Osteoblast (primary cell): Measurements from ENCODE around the gene CD38. TPM values are rescaled to one million over a fixed set of nuclear protein-coding genes. Genes with fewer than 3 reads are reported as not detected.
A peak's percentile ranks its signal among the peaks of the same experiment; 100 is the strongest.

Experiments used
- DNase-seq: peaks from one replicate; pipeline ENCODE4 v3.0.0; 2011; ENCODE audit warnings: low spot score, mixed read lengths; ENCODE audit not compliant: insufficient read length; ENCODE audit errors: missing footprints
- H2AFZ ChIP-seq: 2 replicates; pipeline ENCODE4 v1.6.0; 2011; ENCODE audit warnings: mild to moderate bottlenecking, low read length
- H3K27ac ChIP-seq: 2 replicates; pipeline ENCODE4 v1.5.1; 2011; ENCODE audit warnings: mild to moderate bottlenecking, low read depth, low read length, moderate library complexity
- H3K27me3 ChIP-seq: 2 replicates; pipeline ENCODE4 v1.6.0; 2012; ENCODE audit warnings: mild to moderate bottlenecking, control low read depth, inconsistent platforms, low read length, moderate library complexity; ENCODE audit not compliant: insufficient read depth
- H3K36me3 ChIP-seq: 2 replicates; pipeline ENCODE4 v1.5.1; 2011; ENCODE audit warnings: mild to moderate bottlenecking, low read length, control low read depth, moderate library complexity; ENCODE audit not compliant: insufficient read depth
- H3K4me1 ChIP-seq: 2 replicates; pipeline ENCODE4 v1.5.1; 2011; ENCODE audit warnings: mild to moderate bottlenecking, low read length, control low read depth, moderate library complexity; ENCODE audit not compliant: insufficient read depth
- H3K4me2 ChIP-seq: 2 replicates; pipeline ENCODE4 v1.6.0; 2011; ENCODE audit warnings: mild to moderate bottlenecking, low read length; ENCODE audit not compliant: insufficient read depth
- H3K4me3 ChIP-seq: fragments of 200-600 bp; sonication (generic); 3 replicates; pipeline ENCODE4 v1.5.1; 2012; ENCODE audit warnings: mild to moderate bottlenecking, low read length, inconsistent platforms; ENCODE audit not compliant: insufficient read depth
- H3K79me2 ChIP-seq: 2 replicates; pipeline ENCODE4 v1.6.0; 2012; ENCODE audit warnings: mild to moderate bottlenecking, low read length, control low read depth, inconsistent platforms; ENCODE audit not compliant: insufficient read depth
- H3K9me3 ChIP-seq: 2 replicates; pipeline ENCODE4 v1.5.1; 2011; ENCODE audit warnings: low read depth, low read length, control low read depth
- H4K20me1 ChIP-seq: 2 replicates; pipeline ENCODE4 v1.6.0; 2012; ENCODE audit warnings: mild to moderate bottlenecking, low read length, control low read depth; ENCODE audit not compliant: insufficient read depth
- CTCF ChIP-seq: IDR thresholded peaks from 2 replicates; pipeline ENCODE4 v1.5.1; 2011; ENCODE audit warnings: mild to moderate bottlenecking, low read depth, low read length, moderate library complexity; ENCODE audit errors: extremely low read depth
- total RNA-seq: library from RNA; depleted of rRNA; stranded (reverse); fragments of >200 nt; gene quantifications from 2 replicates; pipeline ENCODE4 v1.2.3, GENCODE V29; 2012

CD38 gene
- total RNA-seq, 1 donor: under 0.01 TPM

GRCh38 chr4:15749001-15749400, 29.1 kb upstream of the CD38 start:
- TF ChIP-seq CTCF: no peak
- Histone ChIP-seq H3K4me1 (peaks cover 7% of the 10 kb centered on the region), H3K4me2 (no peak overlapping the region), H3K27ac (no peak overlapping the region), H3K27me3 (peaks cover 11% of the 10 kb centered on the region), H3K4me3 (no peak overlapping the region), H4K20me1 (no peaks in the 10 kb centered on the region), H2AFZ (no peak overlapping the region), H3K79me2 (no peaks in the 10 kb centered on the region), H3K9me3 (no peaks in the 10 kb centered on the region), H3K36me3 (no peaks in the 10 kb centered on the region)
- no peak for DNase-seq

GRCh38 chr4:15751153-15751552, 27.0 kb upstream of the CD38 start:
- Histone ChIP-seq H3K79me2 (no peaks in the 10 kb centered on the region), H3K27me3 (peaks cover 11% of the 10 kb centered on the region), H2AFZ (no peak overlapping the region), H3K4me1 (peaks cover 18% of the 10 kb centered on the region), H4K20me1 (no peaks in the 10 kb centered on the region), H3K36me3 (no peaks in the 10 kb centered on the region), H3K27ac (no peak overlapping the region), H3K9me3 (no peaks in the 10 kb centered on the region), H3K4me2 (no peak overlapping the region), H3K4me3 (no peak overlapping the region)
- no peak for DNase-seq
- TF ChIP-seq CTCF: no peak

- Histone ChIP-seq H3K9me3 (no peaks in the 10 kb centered on the region), H4K20me1 (no peaks in the 10 kb centered on the region), H3K4me3 (no peak overlapping the region), H3K79me2 (no peaks in the 10 kb centered on the region), H3K27me3 (peaks cover 11% of the 10 kb centered on the region), H3K4me2 (no peak overlapping the region), H3K27ac (no peak overlapping the region), H3K36me3 (no peaks in the 10 kb centered on the region), H2AFZ (no peak overlapping the region), H3K4me1 (peaks cover 24% of the 10 kb centered on the region)
- DNase-seq: no peak
- no peak for TF ChIP-seq CTCF
Observed at GRCh38 chr4:15753081-15753480, 25.0 kb upstream of the CD38 start.

- H3K27me3 ChIP-seq: peaks cover 10% of the 10 kb centered on the region
- peak overlapping the region; percentile 29 for H3K27ac ChIP-seq
- H4K20me1 ChIP-seq: no peaks in the 10 kb centered on the region
- no peak for TF ChIP-seq CTCF
- no peak for DNase-seq
- peaks cover 24% of the 10 kb centered on the region for H3K4me1 ChIP-seq
- H3K4me2 ChIP-seq: no peak overlapping the region
- H3K4me3 ChIP-seq: no peak overlapping the region
- H3K79me2 ChIP-seq: no peaks in the 10 kb centered on the region
- H3K36me3 ChIP-seq: no peaks in the 10 kb centered on the region
- H3K9me3 ChIP-seq: no peaks in the 10 kb centered on the region
- no peak overlapping the region for H2AFZ ChIP-seq
Observed at GRCh38 chr4:15753786-15754185, 24.3 kb upstream of the CD38 start.
